ENCODE data around the gene CPNE4. TPM values are rescaled to one million over a fixed set of nuclear protein-coding genes. Genes with fewer than 3 reads are reported as not detected.
"Not testable (repeated sequence)": the region's sequence is repeated elsewhere in the genome, so short reads cannot be mapped to it uniquely, and the experiment has no call there.

The CPNE4 gene
- total RNA-seq, 1 donor from 2014 or later = not detected

- H3K36me3 Mint-ChIP-seq (ENCODE audit: unreplicated experiment) = no peaks in the 10 kb centered on the region
- H3K9me3 Mint-ChIP-seq (ENCODE audit: unreplicated experiment) = peaks cover 7% of the 10 kb centered on the region
- no peak for TF ChIP-seq CTCF (IDR thresholded peaks at IDR 0.05)
- H3K27ac Mint-ChIP-seq (ENCODE audit: unreplicated experiment) = no peak overlapping the region
- DNase-seq (ENCODE audit: extremely low spot score, unreplicated experiment) = no peak
- no peaks in the 10 kb centered on the region for H3K4me1 Mint-ChIP-seq (ENCODE audit: unreplicated experiment)
- H3K4me3 Mint-ChIP-seq (ENCODE audit: unreplicated experiment) = no peak overlapping the region
- no peaks in the 10 kb centered on the region for H3K27me3 Mint-ChIP-seq (ENCODE audit: unreplicated experiment)
Measured at GRCh38 chr3:131975047-131975446, 59.8 kb downstream of the CPNE4 start.

DNA sequence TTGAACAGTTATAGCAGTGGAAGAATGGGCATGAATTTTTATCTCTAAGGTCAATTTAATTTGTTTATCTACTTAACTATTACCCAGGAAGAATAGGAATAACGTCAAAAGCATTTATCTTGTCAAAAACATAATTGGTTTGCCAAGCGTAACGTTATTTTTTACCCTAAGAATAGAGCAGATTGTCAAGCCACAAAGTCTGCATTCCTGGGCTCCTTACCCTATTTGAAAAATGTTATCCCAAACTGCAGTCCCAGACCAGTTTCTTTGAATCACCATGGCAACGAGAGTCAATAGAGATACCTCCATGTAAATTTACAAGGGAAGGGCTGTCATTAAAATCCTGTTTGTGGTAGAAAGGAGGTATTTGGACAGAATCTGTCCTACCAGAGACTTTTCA, 61.1 kb downstream of the CPNE4 start:
- H3K9me3 Mint-ChIP-seq (ENCODE audit: unreplicated experiment) = peaks cover 3% of the 10 kb centered on the region
- H3K36me3 Mint-ChIP-seq (ENCODE audit: unreplicated experiment) = no peaks in the 10 kb centered on the region
- DNase-seq (ENCODE audit: extremely low spot score, unreplicated experiment) = no peak
- H3K4me3 Mint-ChIP-seq (ENCODE audit: unreplicated experiment) = no peak overlapping the region
- no peak for TF ChIP-seq CTCF (IDR thresholded peaks at IDR 0.05)
- no peaks in the 10 kb centered on the region for H3K27me3 Mint-ChIP-seq (ENCODE audit: unreplicated experiment)
- H3K4me1 Mint-ChIP-seq (ENCODE audit: unreplicated experiment) = no peaks in the 10 kb centered on the region
- no peak overlapping the region for H3K27ac Mint-ChIP-seq (ENCODE audit: unreplicated experiment)

GRCh38 chr3:131972550-131972949, 62.3 kb downstream of the CPNE4 start:
- no peak overlapping the region for H3K27ac Mint-ChIP-seq (ENCODE audit: unreplicated experiment)
- no peaks in the 10 kb centered on the region for H3K27me3 Mint-ChIP-seq (ENCODE audit: unreplicated experiment)
- H3K36me3 Mint-ChIP-seq (ENCODE audit: unreplicated experiment) = no peaks in the 10 kb centered on the region
- TF ChIP-seq CTCF (IDR thresholded peaks at IDR 0.05) = no peak
- H3K4me3 Mint-ChIP-seq (ENCODE audit: unreplicated experiment) = no peak overlapping the region
- no peak for DNase-seq (ENCODE audit: extremely low spot score, unreplicated experiment)
- H3K4me1 Mint-ChIP-seq (ENCODE audit: unreplicated experiment) = no peaks in the 10 kb centered on the region
- H3K9me3 Mint-ChIP-seq (ENCODE audit: unreplicated experiment) = peaks cover 1% of the 10 kb centered on the region

GRCh38 chr3:131972091-131972490, 62.7 kb downstream of the CPNE4 start:
- Mint-ChIP-seq H3K9me3 (ENCODE audit: unreplicated experiment) (peaks cover 4% of the 10 kb centered on the region), H3K27ac (ENCODE audit: unreplicated experiment) (no peak overlapping the region), H3K4me1 (ENCODE audit: unreplicated experiment) (no peaks in the 10 kb centered on the region), H3K36me3 (ENCODE audit: unreplicated experiment) (no peaks in the 10 kb centered on the region), H3K4me3 (ENCODE audit: unreplicated experiment) (no peak overlapping the region), H3K27me3 (ENCODE audit: unreplicated experiment) (no peaks in the 10 kb centered on the region)
- TF ChIP-seq CTCF (IDR thresholded peaks at IDR 0.05) = no peak
- DNase-seq (ENCODE audit: extremely low spot score, unreplicated experiment) = no peak

DNA sequence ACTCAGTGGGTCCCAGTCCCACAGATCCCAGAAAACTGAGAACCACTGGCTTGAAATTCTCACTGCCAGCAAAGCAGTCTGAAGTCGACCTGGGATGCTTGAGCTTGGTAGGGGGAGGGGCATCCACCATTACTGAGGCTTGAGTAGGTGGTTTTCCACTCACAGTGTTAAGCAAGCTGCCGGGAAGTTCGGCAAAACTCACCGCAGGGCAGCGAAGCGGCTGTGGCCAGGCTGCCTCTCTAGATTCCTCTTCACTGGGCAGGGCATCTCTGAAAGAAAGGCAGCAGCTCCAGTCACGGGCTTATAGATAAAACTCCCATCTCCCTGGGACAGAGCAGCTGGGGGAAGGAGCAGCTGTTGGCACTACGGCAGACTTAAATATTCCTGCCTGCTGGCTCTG, 71.4 kb downstream of the CPNE4 start:
- not testable (repeated sequence) for H3K36me3 Mint-ChIP-seq (ENCODE audit: unreplicated experiment); H3K4me1 Mint-ChIP-seq (ENCODE audit: unreplicated experiment); H3K27me3 Mint-ChIP-seq (ENCODE audit: unreplicated experiment); H3K27ac Mint-ChIP-seq (ENCODE audit: unreplicated experiment); H3K4me3 Mint-ChIP-seq (ENCODE audit: unreplicated experiment); DNase-seq (ENCODE audit: extremely low spot score, unreplicated experiment)
- H3K9me3 Mint-ChIP-seq (ENCODE audit: unreplicated experiment) = peaks cover 17% of the 10 kb centered on the region

GRCh38 chr3:131962982-131963381, 71.8 kb downstream of the CPNE4 start:
- no peaks in the 10 kb centered on the region for H3K36me3 Mint-ChIP-seq (ENCODE audit: unreplicated experiment)
- DNase-seq (ENCODE audit: extremely low spot score, unreplicated experiment) = no peak
- peaks cover 17% of the 10 kb centered on the region for H3K9me3 Mint-ChIP-seq (ENCODE audit: unreplicated experiment)
- H3K27ac Mint-ChIP-seq (ENCODE audit: unreplicated experiment) = no peak overlapping the region
- H3K27me3 Mint-ChIP-seq (ENCODE audit: unreplicated experiment) = peaks cover 3% of the 10 kb centered on the region
- no peak for TF ChIP-seq CTCF (IDR thresholded peaks at IDR 0.05)
- H3K4me3 Mint-ChIP-seq (ENCODE audit: unreplicated experiment) = no peak overlapping the region
- no peaks in the 10 kb centered on the region for H3K4me1 Mint-ChIP-seq (ENCODE audit: unreplicated experiment)

Measured in osteocyte (in vitro differentiated cells).